HG02981 (cell line): ENCODE results near the gene SLC26A5.

ENCODE experiments used
- ATAC-seq: cut with Tn5 transposase; IDR thresholded peaks from one replicate; pipeline ENCODE4 v1.9.1; 2021; ENCODE audit warnings: mild to moderate bottlenecking, moderate library complexity; ENCODE audit not compliant: unreplicated experiment

Gene SLC26A5

GRCh38 chr7:103348452-103348851, 97.6 kb downstream of the SLC26A5 start:
- ATAC-seq: no peak

- ATAC-seq: peak; percentile 72
Measured at GRCh38 chr7:103347507-103348267, 98.3 kb downstream of the SLC26A5 start, which contains the start of gene PSMC2. Gene PSMC2 (plus strand): TSS chr7:103347643. CDS start chr7:103347712, 69 bp downstream.

GRCh38 chr7:103346396-103346795, 99.6 kb downstream of the SLC26A5 start:
- ATAC-seq: no peak

GRCh38 chr7:103344453-103345149, 101.4 kb downstream of the SLC26A5 start, which contains the start of gene DNAJC2:
Gene DNAJC2 (minus strand): TSS chr7:103344767. CDS start chr7:103344622, 145 bp downstream.
- ATAC-seq: peak; percentile 75

GRCh38 chr7:103343758-103344452, 102.1 kb downstream of the SLC26A5 start:
- peak; percentile 8 for ATAC-seq

- ATAC-seq: no peak
Measured at GRCh38 chr7:103343332-103343731, 102.7 kb downstream of the SLC26A5 start.

GRCh38 chr7:103341466-103341865, 104.5 kb downstream of the SLC26A5 start:
- ATAC-seq: no peak

- no peak for ATAC-seq
Measured at GRCh38 chr7:103338864-103339263, 107.1 kb downstream of the SLC26A5 start.

- ATAC-seq: no peak
Measured at GRCh38 chr7:103336761-103337160, 109.2 kb downstream of the SLC26A5 start.

- no peak for ATAC-seq
Measured at GRCh38 chr7:103325744-103326143, 120.3 kb downstream of the SLC26A5 start.
